A673 (cell line): ENCODE data around the gene FBN3. TPM values are rescaled to one million over a fixed set of nuclear protein-coding genes. Genes with fewer than 3 reads are reported as not detected.

ENCODE experiments used
- BruUV-seq: library from RNA; stranded (reverse); fragments of 400-500 nt; replicated peaks from 2 replicates; lab custom pipeline; 2021; lab: Mats Ljungman, UMichigan
- CTCF ChIA-PET: fragments of 300-600 bp; sonication (Branson Sonifier 250); formaldehyde crosslinking; loops from one replicate; lab custom pipeline; 2022; ENCODE audit warnings: antibody characterized with exemption; lab: Charles Lee
- POLR2A ChIA-PET: fragments of 300-600 bp; sonication (Branson Sonifier 250); formaldehyde crosslinking; loops from one replicate; lab custom pipeline; 2022; ENCODE audit warnings: antibody characterized with exemption; ENCODE audit not compliant: low non-redundant PET; lab: Charles Lee
- DNase-seq: peaks from one replicate; pipeline ENCODE4 v3.0.0-alpha.2; 2015; ENCODE audit warnings: low spot score
- H3K27ac ChIP-seq: fragments of 200-600 bp; sonication (generic); 2 replicates; pipeline ENCODE4 v1.5.1; 2016; ENCODE audit warnings: mixed run types, low read depth, mild to moderate bottlenecking, mixed read lengths, antibody characterized with exemption, low read length; ENCODE audit not compliant: poor library complexity, severe bottlenecking
- H3K27me3 ChIP-seq: fragments of 200-600 bp; sonication (generic); replicated peaks from 2 replicates; pipeline ENCODE4 v1.6.1; 2017; ENCODE audit warnings: mixed run types, low read depth, mild to moderate bottlenecking, mixed read lengths, antibody characterized with exemption, low read length; ENCODE audit not compliant: insufficient read depth, poor library complexity
- H3K36me3 ChIP-seq: fragments of 200-600 bp; sonication (generic); 2 replicates; pipeline ENCODE4 v1.6.1; 2016; ENCODE audit warnings: mixed run types, mild to moderate bottlenecking, mixed read lengths, antibody characterized with exemption, low read length; ENCODE audit not compliant: insufficient read depth, poor library complexity, severe bottlenecking
- H3K4me1 ChIP-seq: fragments of 200-600 bp; sonication (generic); 2 replicates; pipeline ENCODE4 v1.6.1; 2017; ENCODE audit warnings: mixed run types, mild to moderate bottlenecking, mixed read lengths, antibody characterized with exemption, low read length; ENCODE audit not compliant: insufficient read depth, poor library complexity, severe bottlenecking
- H3K4me3 ChIP-seq: fragments of 200-600 bp; sonication (generic); 2 replicates; pipeline ENCODE4 v1.5.1; 2016; ENCODE audit warnings: low read depth, mixed run types, mild to moderate bottlenecking, mixed read lengths, low read length; ENCODE audit not compliant: poor library complexity, severe bottlenecking
- H3K9me3 ChIP-seq: fragments of 200-600 bp; sonication (generic); 2 replicates; pipeline ENCODE4 v1.6.1; 2016; ENCODE audit warnings: mixed run types, low read depth, mild to moderate bottlenecking, mixed read lengths, antibody characterized with exemption, low read length; ENCODE audit not compliant: poor library complexity, severe bottlenecking
- EZH2 ChIP-seq: fragments of 200-600 bp; sonication (generic); IDR thresholded peaks from 2 replicates; pipeline ENCODE4 v1.6.1; 2017; ENCODE audit warnings: borderline replicate concordance, low read depth, mild to moderate bottlenecking, mixed read lengths, antibody characterized with exemption, low read length; ENCODE audit not compliant: poor library complexity, severe bottlenecking
- intact Hi-C: fragments of 100-400 bp; cut with micrococcal nuclease; formaldehyde crosslinking; loops from one replicate; pipeline ENCODE4 v1.10.0; 2022; ENCODE audit not compliant: unreplicated experiment
- total RNA-seq: library from RNA; stranded (reverse); gene quantifications from 2 replicates; pipeline ENCODE4 v1.2.3, GENCODE V29; 2021
- TF ChIP-seq, protein P1 (sequence below): fragments of 300-800, 200-600 bp; sonication (generic); conservative IDR thresholded peaks from 2 replicates; pipeline ENCODE4 v1.5.1; 2017; ENCODE audit warnings: low read depth, mild to moderate bottlenecking, antibody characterized with exemption, low read length, moderate library complexity, mixed read lengths

FBN3 gene
- total RNA-seq, 1 experiment from 2014 or later, result 0.06 TPM

DNA sequence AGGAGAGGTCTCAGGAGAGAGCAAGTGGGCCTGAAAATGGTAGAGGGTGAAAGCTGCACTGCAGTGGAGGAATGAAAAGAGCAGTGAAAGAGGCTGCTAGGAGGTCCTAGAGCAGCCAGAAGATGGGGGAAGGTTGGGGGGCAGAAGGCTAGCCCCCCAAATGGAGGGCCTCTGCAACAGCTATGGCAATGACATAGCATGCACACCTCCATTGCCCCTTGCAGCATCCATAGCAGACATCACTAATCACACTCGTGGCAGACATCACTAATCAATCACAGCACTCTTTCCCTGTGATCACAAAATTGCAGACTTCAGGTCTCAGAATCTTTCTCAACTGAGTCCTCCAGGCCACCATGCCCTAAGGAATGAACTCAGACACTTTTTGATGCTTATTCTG is 74.9 kb downstream of the FBN3 start:
- Histone ChIP-seq H3K36me3 (no peaks in the 10 kb centered on the region), H3K27ac (no peak overlapping the region), H3K27me3 (no peaks in the 10 kb centered on the region), H3K4me1 (no peaks in the 10 kb centered on the region), H3K4me3 (no peak overlapping the region), H3K9me3 (no peaks in the 10 kb centered on the region)
- CTCF ChIA-PET, result no interaction called here
- DNase-seq, result no peak
- TF ChIP-seq, protein P1, sequence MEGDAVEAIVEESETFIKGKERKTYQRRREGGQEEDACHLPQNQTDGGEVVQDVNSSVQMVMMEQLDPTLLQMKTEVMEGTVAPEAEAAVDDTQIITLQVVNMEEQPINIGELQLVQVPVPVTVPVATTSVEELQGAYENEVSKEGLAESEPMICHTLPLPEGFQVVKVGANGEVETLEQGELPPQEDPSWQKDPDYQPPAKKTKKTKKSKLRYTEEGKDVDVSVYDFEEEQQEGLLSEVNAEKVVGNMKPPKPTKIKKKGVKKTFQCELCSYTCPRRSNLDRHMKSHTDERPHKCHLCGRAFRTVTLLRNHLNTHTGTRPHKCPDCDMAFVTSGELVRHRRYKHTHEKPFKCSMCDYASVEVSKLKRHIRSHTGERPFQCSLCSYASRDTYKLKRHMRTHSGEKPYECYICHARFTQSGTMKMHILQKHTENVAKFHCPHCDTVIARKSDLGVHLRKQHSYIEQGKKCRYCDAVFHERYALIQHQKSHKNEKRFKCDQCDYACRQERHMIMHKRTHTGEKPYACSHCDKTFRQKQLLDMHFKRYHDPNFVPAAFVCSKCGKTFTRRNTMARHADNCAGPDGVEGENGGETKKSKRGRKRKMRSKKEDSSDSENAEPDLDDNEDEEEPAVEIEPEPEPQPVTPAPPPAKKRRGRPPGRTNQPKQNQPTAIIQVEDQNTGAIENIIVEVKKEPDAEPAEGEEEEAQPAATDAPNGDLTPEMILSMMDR, result no peak
- no peak for TF ChIP-seq EZH2
- intact Hi-C loops, result no loop called here
- BruUV-seq, result no TSS peak
- POLR2A ChIA-PET, result interaction anchor here (0.6 kb wide), 1 partner anchor 139 kb away, joined by 3 read pairs; no protein-coding TSS in a partner anchor

GRCh38 chr19:8071912-8072311 is 77.5 kb downstream of the FBN3 start:
- H3K36me3 ChIP-seq, result no peaks in the 10 kb centered on the region
- H3K27ac ChIP-seq, result no peak overlapping the region
- H3K27me3 ChIP-seq, result no peaks in the 10 kb centered on the region
- TF ChIP-seq, protein P1, result no peak
- TF ChIP-seq EZH2, result no peak
- ChIA-PET CTCF (no interaction called here), POLR2A (no interaction called here)
- no TSS peak for BruUV-seq
- no peaks in the 10 kb centered on the region for H3K4me1 ChIP-seq
- intact Hi-C loops, result no loop called here
- H3K9me3 ChIP-seq, result no peaks in the 10 kb centered on the region
- no peak for DNase-seq
- H3K4me3 ChIP-seq, result no peak overlapping the region

DNA sequence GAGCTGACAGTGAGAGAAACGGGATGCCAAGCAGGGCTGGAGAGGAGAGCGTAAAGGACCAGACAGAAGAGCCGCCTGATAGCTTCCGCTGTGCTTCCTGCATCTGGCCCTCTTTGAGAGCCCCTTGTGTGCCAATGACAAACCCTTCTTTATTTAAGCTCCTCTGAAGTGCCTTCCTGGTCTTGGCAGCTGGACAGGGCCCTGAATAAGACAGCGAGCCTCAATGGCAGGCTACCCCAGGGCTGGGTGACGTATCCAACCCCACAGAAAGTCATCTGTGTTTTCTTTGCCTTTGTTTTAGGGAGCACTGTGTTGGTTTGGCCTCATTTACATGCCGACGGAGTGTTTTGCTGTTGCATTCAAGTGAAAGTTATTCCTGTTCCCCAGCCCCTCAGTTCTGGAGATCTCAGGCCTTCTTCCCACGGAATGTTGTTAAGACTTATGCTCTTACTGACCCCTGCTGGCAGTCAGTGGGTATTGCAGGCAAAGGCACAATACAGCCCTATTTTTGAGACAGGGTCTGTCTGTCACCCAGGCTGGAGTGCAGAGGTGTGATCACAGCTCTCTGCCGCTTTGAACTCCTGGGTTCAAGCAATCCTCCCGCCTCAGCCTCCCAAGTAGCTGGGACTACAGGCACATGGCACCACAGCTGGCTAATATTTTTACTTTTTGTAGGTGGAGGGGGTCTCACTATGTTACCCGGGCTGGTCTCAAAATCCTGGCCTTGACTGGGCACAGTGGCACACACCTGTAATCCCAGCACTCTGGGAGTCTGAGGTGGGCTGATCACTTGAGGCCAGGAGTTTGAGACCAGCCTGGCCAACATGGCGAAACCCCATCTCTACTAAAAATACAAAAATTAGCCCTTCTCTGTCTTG is 80.1 kb downstream of the FBN3 start:
- DNase-seq, result peak; percentile 29
- Histone ChIP-seq H3K4me3 (no peak overlapping the region), H3K4me1 (no peaks in the 10 kb centered on the region), H3K36me3 (no peaks in the 10 kb centered on the region), H3K27ac (no peak overlapping the region), H3K27me3 (no peaks in the 10 kb centered on the region), H3K9me3 (no peaks in the 10 kb centered on the region)
- POLR2A ChIA-PET, result no interaction called here
- CTCF ChIA-PET, result no interaction called here
- intact Hi-C loops, result no loop called here
- no peak for TF ChIP-seq EZH2
- TF ChIP-seq, protein P1, result peak; percentile 65
- no TSS peak for BruUV-seq
